SHP77 treated with DMSO at 0.1 percent for 48 hours (cell line): ENCODE measurements around the gene FILIP1L.

Experiments used
- DNase-seq: peaks from one replicate; lab custom pipeline; 2025; lab: John Stamatoyannopoulos, UW

FILIP1L gene

GRCh38 chr3:99891610-99892285, 222.6 kb downstream of the FILIP1L start:
- no peak for DNase-seq

GRCh38 chr3:99885851-99886250, 228.4 kb downstream of the FILIP1L start:
- no peak for DNase-seq

DNA sequence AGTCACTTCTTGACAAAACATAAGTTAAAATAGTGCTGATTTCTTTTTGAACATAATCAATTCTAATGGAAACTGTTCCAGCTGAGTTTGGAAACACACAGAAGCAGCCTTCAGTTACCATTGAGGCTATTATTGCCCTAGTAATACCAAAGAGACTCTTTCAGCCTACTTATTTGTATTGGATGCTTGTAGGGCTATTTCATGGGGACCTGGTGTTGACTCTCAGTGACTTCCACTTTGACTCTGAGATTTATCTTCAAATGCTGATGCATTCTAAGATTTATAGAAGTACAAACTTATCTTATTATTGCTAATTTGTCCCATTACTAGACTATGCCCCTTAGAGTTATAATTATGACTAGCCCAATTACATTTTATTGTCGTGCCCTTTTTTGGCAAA, 229.2 kb downstream of the FILIP1L start:
- DNase-seq: no peak

DNA sequence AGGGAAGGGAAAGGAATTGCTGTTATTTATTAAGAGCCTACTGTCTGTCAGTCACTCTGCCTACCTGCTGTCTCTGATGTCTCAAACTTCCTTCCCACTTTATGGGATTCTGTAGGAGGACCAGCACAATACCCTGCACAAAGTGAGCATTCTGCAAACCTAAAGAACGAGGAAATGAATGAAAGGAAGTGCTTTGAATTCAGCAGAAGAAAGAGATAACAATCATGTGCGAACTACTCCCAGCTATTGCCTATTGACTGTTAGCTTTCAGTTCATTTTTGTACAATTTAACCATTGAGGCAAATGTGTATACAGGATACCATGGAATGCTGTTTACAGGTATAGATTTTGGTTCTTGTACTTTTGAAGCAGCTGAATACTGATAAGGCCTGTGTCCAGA, 229.8 kb downstream of the FILIP1L start:
- DNase-seq: no peak

GRCh38 chr3:99883693-99884092, 230.6 kb downstream of the FILIP1L start:
- DNase-seq: no peak

DNA sequence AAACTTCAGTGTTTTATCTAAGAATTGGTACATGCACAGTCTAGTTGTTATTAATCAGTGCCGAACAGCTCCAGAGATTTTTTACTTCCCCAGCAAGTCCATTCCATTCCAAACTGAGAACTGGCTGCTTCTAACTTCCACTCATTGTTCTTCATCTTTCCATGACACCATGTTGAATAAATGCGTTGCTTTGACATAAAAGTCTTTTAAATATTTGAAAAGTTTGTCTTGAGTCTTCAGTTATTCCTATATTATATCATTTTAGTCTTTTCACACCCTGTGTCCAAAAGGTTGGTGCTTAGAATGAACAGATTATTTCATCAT, 231.2 kb downstream of the FILIP1L start:
- no peak for DNase-seq

GRCh38 chr3:99882436-99883137, 231.7 kb downstream of the FILIP1L start:
- DNase-seq: no peak

GRCh38 chr3:99881121-99881524, 233.2 kb downstream of the FILIP1L start:
- DNase-seq: no peak

GRCh38 chr3:99879275-99879674, 235.0 kb downstream of the FILIP1L start:
- DNase-seq: no peak

GRCh38 chr3:99878005-99878404, 236.3 kb downstream of the FILIP1L start:
- no peak for DNase-seq

GRCh38 chr3:99877031-99877579, 237.2 kb downstream of the FILIP1L start:
- DNase-seq: no peak

DNA sequence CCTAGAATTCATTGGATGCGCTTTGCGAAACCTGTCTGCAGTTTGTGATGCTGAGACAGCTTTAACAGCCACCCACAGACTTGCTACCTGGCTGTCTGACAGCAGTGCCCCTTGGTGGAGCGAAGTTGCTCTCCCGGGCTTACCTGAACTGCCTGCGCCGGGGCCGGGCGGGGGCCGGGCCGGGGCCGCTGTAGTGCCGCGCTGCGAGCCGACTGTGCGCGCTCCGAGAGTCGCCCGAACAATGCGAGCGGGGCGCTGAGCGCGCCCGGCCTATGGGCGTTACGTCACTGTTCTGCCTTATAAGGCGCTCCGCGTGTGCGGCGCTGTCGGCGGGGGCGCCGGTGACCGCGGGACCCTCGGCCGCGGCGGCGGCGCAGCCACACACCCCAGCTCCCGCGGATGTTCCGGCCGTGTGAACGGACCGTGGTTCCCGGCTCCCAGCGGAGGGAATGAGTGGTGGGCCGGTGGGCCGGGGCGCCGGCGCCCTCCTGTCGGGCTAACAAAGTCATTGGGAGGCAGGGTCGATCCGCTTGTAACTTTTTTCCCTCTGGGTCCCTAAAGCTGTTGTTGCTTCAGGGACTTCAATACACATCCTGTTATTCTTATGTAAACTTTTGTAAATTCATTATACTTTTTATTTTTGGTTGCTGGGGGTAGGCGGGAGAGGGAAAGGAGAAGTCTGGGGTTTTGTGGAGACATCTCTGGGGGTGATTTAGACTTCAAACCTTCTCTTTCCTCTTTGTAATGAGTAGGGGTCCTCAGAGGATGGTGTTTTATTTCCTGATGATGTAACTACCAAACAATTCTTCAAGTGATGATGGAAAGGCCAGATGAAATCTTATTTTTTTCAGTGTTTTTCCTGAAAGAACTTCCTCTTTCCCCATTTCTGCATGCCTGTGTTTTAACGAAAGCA, 238.1 kb downstream of the FILIP1L start:
- no peak for DNase-seq

- DNase-seq: no peak
Measured at GRCh38 chr3:99875581-99875928, 238.7 kb downstream of the FILIP1L start.

DNA sequence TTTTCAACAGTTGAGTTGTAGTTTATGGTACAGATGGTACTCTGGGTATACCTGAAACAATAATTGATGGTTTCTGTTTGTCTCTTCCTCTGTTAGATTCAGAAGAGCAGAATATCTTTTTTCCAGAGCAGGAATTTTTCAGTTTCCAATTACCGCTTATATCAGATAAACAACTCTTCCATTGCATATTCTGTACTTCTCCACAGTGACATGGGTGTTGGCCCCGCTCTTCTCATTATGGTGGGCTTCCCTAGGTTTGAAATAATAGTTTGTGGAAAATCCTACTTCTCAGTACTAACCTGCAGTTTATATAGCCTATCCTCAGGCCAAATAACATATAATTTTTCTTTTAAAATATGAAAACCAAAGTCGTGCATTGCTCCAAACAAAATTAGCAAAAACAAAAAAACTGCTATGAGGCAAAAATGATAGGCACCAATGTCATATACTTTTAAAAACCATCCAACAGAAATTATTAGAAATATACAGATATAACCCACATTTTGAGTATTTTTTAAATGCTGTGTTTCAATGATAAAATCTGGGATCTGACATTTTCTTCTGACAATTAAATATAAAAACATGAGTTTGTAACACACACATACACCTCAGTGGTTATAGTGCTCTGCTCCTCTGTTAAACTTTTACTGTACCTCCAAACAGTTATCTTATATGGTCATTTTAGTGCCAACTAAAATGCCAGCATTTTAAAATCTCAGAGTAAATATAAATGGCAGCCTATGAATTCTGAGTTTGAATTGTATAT, 239.9 kb downstream of the FILIP1L start:
- no peak for DNase-seq

- no peak for DNase-seq
Measured at GRCh38 chr3:99873269-99874102, 240.8 kb downstream of the FILIP1L start.

GRCh38 chr3:99872923-99873254, 241.4 kb downstream of the FILIP1L start:
- DNase-seq: no peak

DNA sequence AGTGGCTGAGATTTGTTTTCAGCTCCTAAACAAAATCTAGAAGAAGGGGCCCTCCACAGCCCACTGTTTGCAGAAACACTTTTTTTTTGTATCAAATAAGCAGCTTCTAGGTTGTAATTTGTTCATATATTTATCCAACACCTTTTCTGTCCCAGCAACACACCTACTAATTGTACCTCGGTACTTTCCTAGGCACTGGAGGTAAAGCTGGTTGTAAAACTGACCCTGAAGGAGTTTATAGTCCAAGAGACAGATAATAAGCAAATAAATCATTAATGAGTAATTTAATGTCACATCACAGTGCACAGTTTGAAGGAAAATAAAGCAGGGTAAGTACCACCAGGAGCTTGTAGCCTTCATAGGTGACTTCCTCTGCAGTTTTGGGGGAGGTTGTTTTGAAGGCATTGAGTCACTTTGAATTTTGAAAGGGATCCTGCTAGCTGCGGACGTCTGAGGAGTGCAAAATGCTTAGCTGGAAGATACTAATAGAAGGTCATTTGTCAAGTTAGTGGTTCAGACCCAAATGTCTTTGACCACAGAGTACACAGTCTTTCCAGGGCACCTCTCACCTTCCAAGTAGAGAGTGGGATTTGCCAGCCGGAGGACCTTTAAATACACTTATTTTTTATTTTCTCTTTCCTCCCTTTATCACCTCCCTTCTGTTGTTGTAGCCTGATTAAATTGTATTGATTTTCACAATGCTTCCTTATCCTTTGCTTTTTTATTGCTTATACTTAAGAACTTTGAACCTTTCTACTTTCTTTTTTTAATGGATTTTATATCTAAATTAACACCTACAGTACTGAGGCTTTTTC, 242.9 kb downstream of the FILIP1L start:
- no peak for DNase-seq

GRCh38 chr3:99870712-99871111, 243.6 kb downstream of the FILIP1L start:
- no peak for DNase-seq

DNA sequence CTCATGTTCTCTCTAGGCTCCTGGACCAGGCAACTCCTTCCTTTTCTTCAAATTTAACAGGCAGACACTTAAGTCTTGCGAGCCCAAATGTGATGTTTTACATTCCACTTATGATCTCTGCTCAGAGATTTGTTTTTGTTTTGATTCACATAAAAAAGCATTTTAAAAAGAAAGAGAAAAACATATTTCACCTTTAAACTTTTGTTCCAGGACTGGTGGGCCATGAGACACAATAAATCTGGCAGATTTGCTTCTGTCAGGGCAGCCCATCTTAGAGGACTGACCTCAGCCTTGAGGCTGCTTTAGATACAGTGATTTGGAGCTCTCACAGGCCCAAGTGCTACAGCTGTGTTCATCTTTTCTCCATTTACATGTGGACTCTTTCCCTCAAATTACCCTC, 244.7 kb downstream of the FILIP1L start:
- DNase-seq: no peak

DNA sequence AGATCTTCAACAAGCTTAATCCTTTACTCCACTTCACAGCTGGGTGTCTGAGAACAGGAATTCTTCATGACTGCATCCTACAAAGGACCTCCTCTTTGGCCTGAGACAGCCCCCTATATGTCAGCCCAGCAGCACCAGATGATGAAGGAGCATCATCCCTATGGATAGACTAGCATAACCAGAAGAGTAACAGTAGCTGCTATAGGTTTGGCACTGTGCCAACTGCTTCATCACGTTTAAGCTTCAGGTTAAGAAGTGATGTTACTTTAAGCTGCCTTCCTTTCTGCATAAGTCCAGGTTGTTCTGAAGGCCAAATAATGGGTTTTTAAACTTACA, 246.0 kb downstream of the FILIP1L start:
- no peak for DNase-seq
